Activated CD4-positive, alpha-beta memory T cell treated with anti-CD3 and anti-CD28 coated beads for 36 hours (primary cell): ENCODE measurements around the gene DLX4. TPM values are rescaled to one million over a fixed set of nuclear protein-coding genes. Genes with fewer than 3 reads are reported as not detected.

ENCODE experiments used
- CTCF ChIA-PET: fragments of 350-600 bp; sonication (Branson Sonifier 250); formaldehyde crosslinking; loops from one replicate; lab custom pipeline; 2021; ENCODE audit warnings: antibody characterized with exemption, inconsistent platforms; lab: Charles Lee
- POLR2A ChIA-PET: fragments of 350-600 bp; sonication (Branson Sonifier 250); formaldehyde crosslinking; loops from one replicate; lab custom pipeline; 2021; ENCODE audit warnings: antibody characterized with exemption; lab: Charles Lee
- DNase-seq: peaks from one replicate; pipeline ENCODE4 v3.0.0-alpha.2; 2020
- H3K27ac Mint-ChIP-seq: one replicate; pipeline ENCODE4 v1.8.0; 2021; ENCODE audit warnings: mixed read lengths
- H3K27me3 Mint-ChIP-seq: one replicate; pipeline ENCODE4 v1.8.0; 2021; ENCODE audit warnings: mixed read lengths
- H3K36me3 Mint-ChIP-seq: one replicate; pipeline ENCODE4 v1.8.0; 2021; ENCODE audit warnings: mixed read lengths
- H3K4me1 Mint-ChIP-seq: one replicate; pipeline ENCODE4 v1.8.0; 2021; ENCODE audit warnings: low read depth, mixed read lengths
- H3K4me3 Mint-ChIP-seq: one replicate; pipeline ENCODE4 v1.8.0; 2021; ENCODE audit warnings: mild to moderate bottlenecking, mixed read lengths
- H3K9me3 Mint-ChIP-seq: one replicate; pipeline ENCODE4 v1.8.0; 2021; ENCODE audit warnings: mixed read lengths
- intact Hi-C: fragments of 100-400 bp; cut with micrococcal nuclease; formaldehyde crosslinking; loops from one replicate; pipeline ENCODE4 v1.15.1; 2023
- total RNA-seq, 2 experiments: library from RNA; stranded (reverse); gene quantifications; one replicate each; pipeline ENCODE4 v1.2.3, GENCODE V29; 2021

Gene DLX4
- total RNA-seq, 2 experiments from 2014 or later = 0.52 to 0.87 TPM

DNA sequence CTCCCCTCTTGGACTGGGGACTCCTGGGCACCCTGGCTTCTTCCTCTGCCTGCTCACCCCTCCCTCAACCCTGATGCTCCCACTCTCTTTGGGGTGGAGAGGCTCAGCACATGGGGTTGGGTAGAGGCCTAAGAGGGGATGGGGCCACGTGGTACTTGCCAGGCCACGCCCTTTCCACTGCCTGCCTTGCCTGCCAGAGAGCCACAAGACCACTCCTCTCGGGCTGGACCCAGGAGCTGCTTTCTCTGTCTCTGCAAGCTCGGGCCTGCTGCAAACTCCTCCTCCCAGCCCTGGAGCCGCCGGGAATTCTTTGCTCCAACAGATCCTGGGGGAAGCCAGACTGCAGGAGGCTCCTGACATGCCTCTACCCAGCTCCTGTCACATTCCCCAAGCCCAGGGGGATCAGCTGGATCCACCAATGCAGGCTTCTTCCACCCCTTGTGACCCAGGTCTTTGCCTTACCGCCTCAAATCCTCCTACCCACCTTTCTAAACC lies 11.8 kb downstream of the DLX4 start:
- intact Hi-C loops = no loop called here
- H3K27ac Mint-ChIP-seq = no peak overlapping the region
- H3K9me3 Mint-ChIP-seq = no peaks in the 10 kb centered on the region
- H3K27me3 Mint-ChIP-seq = peaks cover 26% of the 10 kb centered on the region
- POLR2A ChIA-PET = no interaction called here
- H3K4me3 Mint-ChIP-seq = no peak overlapping the region
- H3K36me3 Mint-ChIP-seq = no peaks in the 10 kb centered on the region
- no peak for DNase-seq
- CTCF ChIA-PET = no interaction called here
- no peaks in the 10 kb centered on the region for H3K4me1 Mint-ChIP-seq

DNA sequence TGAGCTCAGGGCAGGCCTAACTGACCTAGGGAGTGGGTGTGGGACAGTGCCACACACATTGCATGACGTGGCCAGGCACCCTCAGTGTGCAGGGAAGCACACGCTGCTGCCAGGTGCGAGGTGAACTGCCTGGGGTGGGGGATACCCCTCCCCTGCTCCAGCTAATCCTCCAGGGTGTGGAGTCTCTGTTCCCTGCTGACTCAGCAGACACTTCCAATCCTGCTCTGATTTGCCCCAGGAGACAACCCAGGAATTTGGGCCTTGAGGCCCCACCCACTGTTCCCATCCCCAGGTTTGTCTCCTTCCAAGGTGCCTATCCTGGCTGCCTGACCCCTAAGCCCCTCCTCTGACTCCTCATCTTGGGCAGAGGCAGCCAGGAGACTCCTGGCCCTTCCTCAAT lies 15.3 kb downstream of the DLX4 start:
- ChIA-PET POLR2A (no interaction called here), CTCF (interaction anchor here (1.4 to 2.5 kb wide), 3 partner anchors 12 to 32 kb away, joined by 5 to 15 read pairs (median 9); no protein-coding TSS in a partner anchor)
- no peak overlapping the region for H3K27ac Mint-ChIP-seq
- H3K9me3 Mint-ChIP-seq = no peaks in the 10 kb centered on the region
- peaks cover 34% of the 10 kb centered on the region for H3K27me3 Mint-ChIP-seq
- no peak for DNase-seq
- H3K4me1 Mint-ChIP-seq = no peaks in the 10 kb centered on the region
- H3K4me3 Mint-ChIP-seq = no peak overlapping the region
- no peaks in the 10 kb centered on the region for H3K36me3 Mint-ChIP-seq
- intact Hi-C loops = no loop called here

DNA sequence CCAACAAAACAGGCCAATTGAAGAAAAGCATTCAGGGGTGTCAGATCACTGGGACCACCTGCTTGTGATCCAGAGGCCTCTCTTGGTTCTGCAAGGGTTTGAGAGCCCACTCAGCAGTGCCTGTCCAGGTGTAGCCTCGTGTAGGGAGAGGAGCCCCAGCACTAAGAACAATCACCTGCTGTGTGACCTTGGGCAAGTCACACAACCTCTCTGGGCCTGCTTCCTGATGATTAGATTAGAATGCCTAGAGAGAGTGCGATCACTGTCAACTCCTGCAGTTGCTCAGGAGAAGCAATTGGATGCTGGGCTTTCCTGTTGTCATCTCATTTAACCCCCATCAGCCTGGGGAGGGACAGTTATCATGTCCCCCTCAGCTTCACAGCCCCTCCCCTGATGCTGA lies 15.8 kb downstream of the DLX4 start:
- Mint-ChIP-seq H3K9me3 (no peaks in the 10 kb centered on the region), H3K4me1 (no peaks in the 10 kb centered on the region), H3K36me3 (no peaks in the 10 kb centered on the region), H3K27me3 (peaks cover 33% of the 10 kb centered on the region), H3K4me3 (no peak overlapping the region), H3K27ac (no peak overlapping the region)
- CTCF ChIA-PET = interaction anchor here (1.4 to 2.5 kb wide), 3 partner anchors 12 to 33 kb away, joined by 5 to 15 read pairs (median 9); no protein-coding TSS in a partner anchor
- DNase-seq = no peak
- intact Hi-C loops = no loop called here
- POLR2A ChIA-PET = no interaction called here

DNA sequence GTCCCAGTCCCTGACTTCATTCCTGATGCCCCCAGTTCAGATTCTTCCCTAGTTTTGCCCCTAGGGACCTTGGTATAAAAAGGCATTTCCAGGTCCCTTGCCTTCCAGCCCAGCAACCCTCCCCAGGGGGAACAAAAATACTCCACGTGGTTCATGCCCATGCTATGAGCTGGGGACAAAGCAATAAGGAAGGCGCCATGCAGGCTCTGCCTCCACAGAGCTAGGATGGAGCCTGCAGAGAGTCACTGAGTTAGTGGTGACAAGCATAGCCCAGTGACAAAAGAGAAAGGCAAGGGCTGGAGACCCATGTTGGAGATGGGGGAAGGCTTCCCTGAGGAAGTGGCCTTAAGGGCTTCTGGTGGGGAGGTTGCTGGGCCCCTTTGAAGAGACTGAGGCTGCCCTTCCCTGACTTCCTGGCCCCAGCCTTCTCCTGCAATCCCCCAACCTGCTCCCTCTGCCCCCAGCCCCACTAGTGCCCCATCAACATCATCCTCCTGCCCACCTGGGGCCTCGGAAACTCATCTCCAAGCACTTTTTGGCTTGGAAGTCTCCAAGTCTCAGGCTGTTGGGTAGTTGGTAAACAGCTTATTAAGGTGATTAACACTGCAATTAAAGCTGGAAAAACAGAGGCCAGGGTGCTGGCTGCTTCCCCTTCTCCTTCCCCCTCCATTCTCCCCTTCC lies 16.5 kb downstream of the DLX4 start:
- POLR2A ChIA-PET = no interaction called here

DNA sequence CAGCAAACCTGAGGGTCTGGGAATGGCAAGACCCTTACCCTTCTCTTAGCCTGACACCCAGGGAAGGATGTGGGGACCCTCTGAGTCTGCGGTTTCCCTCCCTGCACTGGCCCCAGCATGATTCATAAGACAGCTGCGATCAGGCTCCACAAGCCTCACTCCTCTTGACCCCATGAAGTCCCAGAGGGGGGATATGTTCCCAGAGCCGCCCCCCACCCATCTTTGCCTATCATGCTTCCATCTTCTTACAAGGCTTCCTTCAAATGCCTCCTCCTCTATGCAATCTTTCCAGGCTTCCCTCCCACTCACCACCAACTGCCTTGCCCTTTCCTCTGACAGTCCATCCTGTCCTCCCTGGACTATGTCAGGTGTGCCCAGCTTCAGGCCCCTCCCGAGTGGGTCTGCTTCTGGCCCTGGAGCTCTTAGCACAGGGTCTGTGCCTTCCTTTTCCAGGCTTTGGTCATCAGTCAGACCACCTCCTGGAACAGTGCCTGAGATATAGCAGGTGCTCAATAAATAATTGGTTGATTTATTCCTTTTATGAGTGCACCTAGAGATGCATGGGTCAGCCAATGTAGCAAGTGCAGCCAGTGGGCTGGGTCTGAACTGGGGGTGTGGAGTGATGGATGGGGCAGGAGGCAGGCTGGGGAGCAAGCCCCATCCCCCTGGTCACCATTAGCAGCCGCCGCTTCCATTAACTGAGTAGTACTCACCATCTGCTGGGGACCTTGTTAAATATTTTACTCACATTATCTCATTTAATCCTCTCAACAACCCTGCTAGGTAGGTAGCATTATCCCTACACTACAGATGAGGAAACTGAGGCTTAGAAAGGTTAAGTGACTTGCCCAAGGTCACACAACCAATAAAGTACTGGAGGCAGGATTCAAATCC lies 17.7 kb downstream of the DLX4 start:
- Mint-ChIP-seq H3K4me3 (no peak overlapping the region), H3K27me3 (peaks cover 45% of the 10 kb centered on the region), H3K36me3 (no peaks in the 10 kb centered on the region), H3K9me3 (no peaks in the 10 kb centered on the region), H3K27ac (no peak overlapping the region), H3K4me1 (no peaks in the 10 kb centered on the region)
- CTCF ChIA-PET = interaction anchor here (0.9 to 1.9 kb wide), 3 partner anchors 10 to 34 kb away, joined by 4 to 8 read pairs (median 6); no protein-coding TSS in a partner anchor
- intact Hi-C loops = no loop called here
- no peak for DNase-seq
- POLR2A ChIA-PET = no interaction called here

More for the DNA sequence above, 16.5 kb downstream of the DLX4 start:
- CTCF ChIA-PET = interaction anchor here (1.7 to 2.5 kb wide), 3 partner anchors 11 to 33 kb away, joined by 6 to 15 read pairs (median 8); no protein-coding TSS in a partner anchor
- no peaks in the 10 kb centered on the region for H3K4me1 Mint-ChIP-seq
- DNase-seq = no peak
- intact Hi-C loops = no loop called here
- H3K27ac Mint-ChIP-seq = no peak overlapping the region
- H3K9me3 Mint-ChIP-seq = no peaks in the 10 kb centered on the region
- H3K27me3 Mint-ChIP-seq = peaks cover 36% of the 10 kb centered on the region
- no peaks in the 10 kb centered on the region for H3K36me3 Mint-ChIP-seq
- no peak overlapping the region for H3K4me3 Mint-ChIP-seq

DNA sequence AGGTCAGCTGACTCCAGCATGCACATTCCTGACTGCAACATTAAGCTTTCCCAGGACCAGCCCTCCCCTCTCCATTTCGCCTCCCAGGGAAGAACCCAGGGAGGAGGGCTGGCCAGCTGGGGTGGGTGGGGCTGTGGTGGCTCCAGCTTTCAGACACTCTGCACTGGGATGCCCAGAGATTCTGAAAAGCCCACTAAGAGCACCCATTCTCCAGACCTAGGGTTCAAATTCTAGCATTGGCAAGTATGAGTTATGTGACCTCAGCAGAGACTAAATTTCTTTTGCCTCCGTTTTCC lies 18.2 kb downstream of the DLX4 start:
- Mint-ChIP-seq H3K27ac (no peak overlapping the region), H3K4me3 (no peak overlapping the region), H3K9me3 (no peaks in the 10 kb centered on the region), H3K4me1 (no peaks in the 10 kb centered on the region), H3K27me3 (peaks cover 49% of the 10 kb centered on the region), H3K36me3 (no peaks in the 10 kb centered on the region)
- ChIA-PET POLR2A (no interaction called here), CTCF (interaction anchor here (0.9 to 1.9 kb wide), 2 partner anchors 10 to 35 kb away, joined by 4 to 6 read pairs; no protein-coding TSS in a partner anchor)
- DNase-seq = no peak
- intact Hi-C loops = no loop called here

DNA sequence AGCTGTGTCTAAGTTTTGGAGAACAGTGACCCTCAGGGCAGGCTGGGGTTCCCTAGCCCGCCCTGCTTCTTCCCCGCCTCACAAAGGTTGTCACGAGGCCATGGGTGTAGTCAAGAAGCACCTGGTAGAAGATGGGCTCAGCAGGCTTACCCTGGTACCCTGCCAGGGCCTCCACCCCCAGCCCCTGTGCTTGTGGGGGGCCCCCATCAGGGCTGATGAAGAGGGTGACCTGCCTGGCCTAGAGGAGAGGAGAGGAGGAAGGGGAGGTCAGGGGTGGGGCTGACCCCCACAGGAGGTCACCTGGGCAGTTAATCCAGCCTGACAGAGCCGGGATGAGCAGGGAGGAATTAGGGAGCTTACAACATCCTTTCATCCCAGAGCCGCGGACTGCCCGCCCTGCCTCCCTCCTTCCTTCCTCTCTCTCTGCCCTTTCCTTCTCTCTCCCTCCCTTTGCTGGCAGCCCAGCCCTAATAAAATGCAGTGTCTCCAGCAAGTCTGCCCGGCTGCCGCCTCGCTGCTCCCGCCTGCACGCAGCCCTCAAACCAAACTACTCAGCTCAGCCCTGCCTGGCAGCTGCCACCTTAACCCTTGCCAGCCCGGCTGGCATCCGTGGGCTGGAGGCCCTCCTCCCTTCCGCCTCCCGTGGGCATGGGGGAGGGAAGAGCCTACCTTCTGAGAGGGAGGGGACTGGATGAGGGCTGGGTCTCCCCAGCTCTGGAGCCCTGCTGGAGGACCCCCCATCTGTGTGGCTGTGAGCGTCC lies 18.9 kb downstream of the DLX4 start:
- H3K4me1 Mint-ChIP-seq = no peaks in the 10 kb centered on the region
- H3K27me3 Mint-ChIP-seq = peaks cover 52% of the 10 kb centered on the region

DNA sequence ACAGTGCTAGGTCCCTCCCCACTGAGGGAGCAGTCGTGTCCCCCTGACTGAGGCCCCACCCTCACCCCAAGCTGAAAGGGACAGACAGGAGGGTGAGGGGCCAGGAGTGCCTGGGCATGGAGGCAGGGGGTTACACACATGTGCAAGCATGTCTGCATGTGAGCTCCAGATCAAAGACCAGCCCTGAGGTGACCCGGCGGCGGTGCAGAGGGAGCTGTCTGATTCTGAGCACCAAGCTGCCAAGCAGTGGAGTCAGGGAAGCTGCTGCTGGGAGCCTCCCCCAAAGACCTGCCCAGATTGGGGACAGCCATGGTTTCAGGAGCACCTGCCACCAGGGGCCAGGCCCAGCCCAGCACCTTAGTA lies 20.5 kb downstream of the DLX4 start:
- intact Hi-C loops = no loop called here
- Mint-ChIP-seq H3K36me3 (no peaks in the 10 kb centered on the region), H3K4me1 (peaks cover 8% of the 10 kb centered on the region), H3K27me3 (peaks cover 61% of the 10 kb centered on the region), H3K4me3 (no peak overlapping the region), H3K9me3 (no peaks in the 10 kb centered on the region), H3K27ac (no peak overlapping the region)
- ChIA-PET POLR2A (interaction anchor here (0.6 kb wide), 1 partner anchor 101 kb away, joined by 3 read pairs; no protein-coding TSS in a partner anchor), CTCF (interaction anchor here (1.1 to 2.1 kb wide), 3 partner anchors 8 to 109 kb away, joined by 3 to 21 read pairs (median 4); no protein-coding TSS in a partner anchor)
- DNase-seq = no peak

More for the DNA sequence above, 18.9 kb downstream of the DLX4 start:
- intact Hi-C loops = no loop called here
- Mint-ChIP-seq H3K27ac (no peak overlapping the region), H3K4me3 (no peak overlapping the region), H3K9me3 (no peaks in the 10 kb centered on the region), H3K36me3 (no peaks in the 10 kb centered on the region)
- ChIA-PET CTCF (interaction anchor here (0.7 to 2.1 kb wide), 4 partner anchors 10 to 107 kb away, joined by 3 to 21 read pairs (median 5); no protein-coding TSS in a partner anchor), POLR2A (no interaction called here)
- no peak for DNase-seq

DNA sequence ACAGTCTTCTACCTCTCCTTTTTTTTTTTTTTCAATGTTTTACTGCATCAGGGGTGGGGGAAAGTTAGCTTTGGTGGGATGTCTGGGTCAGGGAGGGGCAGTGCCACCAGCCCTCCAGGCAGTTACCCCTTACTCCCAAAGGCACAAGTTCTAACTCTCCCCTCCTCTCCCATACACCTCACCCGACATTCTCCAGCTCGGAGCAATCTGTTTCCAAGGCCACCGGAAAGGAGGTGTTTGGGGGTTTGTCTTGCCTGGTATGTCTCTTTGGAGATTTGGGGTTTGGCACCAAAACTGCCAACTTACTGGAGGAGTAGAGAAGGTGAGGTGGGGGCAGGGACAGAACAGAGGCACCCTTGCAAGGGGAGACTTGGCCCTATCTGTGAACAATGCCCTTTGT lies 21.3 kb downstream of the DLX4 start:
- intact Hi-C loops = loop anchor here (10.0 kb wide), 1 partner anchor 286 kb away; the partner anchor contains the start of gene SLC35B1
- ChIA-PET CTCF (interaction anchor here (1.1 to 1.4 kb wide), 3 partner anchors 38 to 434 kb away, joined by 3 to 4 read pairs (median 3); no protein-coding TSS in a partner anchor), POLR2A (no interaction called here)
- no peak overlapping the region for H3K27ac Mint-ChIP-seq
- no peaks in the 10 kb centered on the region for H3K9me3 Mint-ChIP-seq
- H3K27me3 Mint-ChIP-seq = peaks cover 67% of the 10 kb centered on the region
- no peak for DNase-seq
- H3K36me3 Mint-ChIP-seq = no peaks in the 10 kb centered on the region
- H3K4me3 Mint-ChIP-seq = no peak overlapping the region
- peaks cover 13% of the 10 kb centered on the region for H3K4me1 Mint-ChIP-seq

DNA sequence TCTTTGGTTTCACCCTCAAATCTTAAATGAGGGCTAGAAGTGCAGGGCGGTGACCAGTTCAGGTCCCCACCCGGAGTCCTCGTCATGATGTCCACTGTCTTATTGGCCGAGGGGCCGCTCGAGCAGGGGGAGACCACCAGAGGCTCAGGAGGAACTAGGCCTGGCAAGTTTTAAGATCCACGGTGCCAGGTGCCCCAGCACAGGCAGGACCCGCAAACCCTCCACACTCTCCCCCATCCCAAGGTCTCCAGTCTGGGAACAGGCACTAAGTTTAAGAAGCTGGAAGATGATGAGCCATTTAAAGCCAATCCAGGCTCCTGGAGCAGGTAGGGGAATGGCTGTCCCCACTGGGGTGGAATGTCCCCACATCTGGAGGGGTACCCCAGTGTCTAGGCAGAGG lies 21.9 kb downstream of the DLX4 start:
- POLR2A ChIA-PET = no interaction called here
- DNase-seq = no peak
- Mint-ChIP-seq H3K27me3 (peaks cover 71% of the 10 kb centered on the region), H3K27ac (no peak overlapping the region), H3K9me3 (no peaks in the 10 kb centered on the region), H3K4me3 (no peak overlapping the region), H3K36me3 (no peaks in the 10 kb centered on the region), H3K4me1 (peaks cover 15% of the 10 kb centered on the region)
- CTCF ChIA-PET = interaction anchor here (1.1 kb wide), 1 partner anchor 434 kb away, joined by 3 read pairs; no protein-coding TSS in a partner anchor
- intact Hi-C loops = loop anchor here (10.0 kb wide), 1 partner anchor 286 kb away; the partner anchor contains the start of gene SLC35B1

DNA sequence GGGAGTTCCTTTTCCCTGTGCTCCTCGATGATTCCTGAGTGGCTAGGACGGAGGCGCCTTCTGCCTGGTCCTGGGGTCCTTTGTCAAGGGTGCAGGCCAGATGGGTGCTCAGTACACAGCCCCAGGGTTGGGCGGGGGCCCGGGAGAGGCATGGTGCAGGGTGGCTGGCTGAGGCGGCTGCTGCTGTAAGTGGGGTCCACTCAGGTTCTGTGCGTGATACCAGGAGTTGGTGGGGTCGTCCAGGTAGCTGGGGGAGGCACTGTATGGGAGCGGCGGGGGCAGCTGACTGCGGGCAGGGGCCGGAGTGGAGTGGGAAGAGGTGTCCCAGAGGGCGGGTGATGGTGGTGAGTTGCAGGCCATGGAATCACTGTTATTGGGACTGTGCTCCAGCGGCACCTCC lies 22.4 kb downstream of the DLX4 start:
- intact Hi-C loops = loop anchor here (10.0 kb wide), 1 partner anchor 287 kb away; the partner anchor contains the start of gene SLC35B1
- ChIA-PET POLR2A (no interaction called here), CTCF (interaction anchor here (1.1 kb wide), 1 partner anchor 435 kb away, joined by 3 read pairs; no protein-coding TSS in a partner anchor)
- Mint-ChIP-seq H3K9me3 (no peaks in the 10 kb centered on the region), H3K4me3 (no peak overlapping the region), H3K27me3 (peaks cover 75% of the 10 kb centered on the region), H3K4me1 (peaks cover 15% of the 10 kb centered on the region), H3K36me3 (no peaks in the 10 kb centered on the region), H3K27ac (no peak overlapping the region)
- no peak for DNase-seq
